Small intestine (tissue), 7 donors: ENCODE data around the gene LYRM9. TPM values are rescaled to one million over a fixed set of nuclear protein-coding genes. Genes with fewer than 3 reads are reported as not detected.

ENCODE experiments used
- DNase-seq, 2 donors: peaks; one replicate each; pipeline versions ENCODE4 v3.0.0 to v3.0.0-alpha.2; 2013
- FAIRE-seq: peaks from 2 replicates; lab custom pipeline; 2012; peaks lifted over from hg19 to GRCh38; lab: Jason Lieb, UNC
- H3K27ac ChIP-seq, 3 donors: one replicate each; pipeline ENCODE4 v1.5.1; 2013; ENCODE audit warnings: low read length in 2 of 3, mild to moderate bottlenecking in 2 of 3, control low read depth in 1 of 3, inconsistent platforms in 1 of 3, low read depth in 1 of 3, moderate library complexity in 1 of 3
- H3K27me3 ChIP-seq, 3 donors: one replicate each; pipeline ENCODE4 v1.6.1; 2013; ENCODE audit warnings: low read length in 3 of 3, inconsistent platforms in 1 of 3; ENCODE audit not compliant: control insufficient read depth in 3 of 3, insufficient read depth in 3 of 3
- H3K36me3 ChIP-seq, 3 donors: one replicate each; pipeline ENCODE4 v1.6.1; 2013; ENCODE audit warnings: low read length in 3 of 3, inconsistent platforms in 1 of 3, low read depth in 1 of 3, mild to moderate bottlenecking in 1 of 3, moderate library complexity in 1 of 3; ENCODE audit not compliant: control insufficient read depth in 3 of 3, insufficient read depth in 2 of 3
- H3K4me1 ChIP-seq, 3 donors: one replicate each; pipeline ENCODE4 v1.6.1; 2013; ENCODE audit warnings: low read length in 2 of 3, inconsistent platforms in 1 of 3, low read depth in 1 of 3, mild to moderate bottlenecking in 1 of 3, moderate library complexity in 1 of 3; ENCODE audit not compliant: control insufficient read depth in 3 of 3, insufficient read depth in 2 of 3
- H3K4me3 ChIP-seq, 3 donors: one replicate each; pipeline ENCODE4 v1.5.1; 2013; ENCODE audit warnings: low read length in 3 of 3, control low read depth in 1 of 3, inconsistent platforms in 1 of 3, low read depth in 1 of 3, mild to moderate bottlenecking in 1 of 3, moderate library complexity in 1 of 3
- H3K9me3 ChIP-seq, 2 donors: one replicate each; pipeline ENCODE4 v1.6.1; 2013; ENCODE audit warnings: low read depth in 1 of 2, low read length in 1 of 2; ENCODE audit not compliant: control insufficient read depth in 2 of 2, insufficient read depth in 1 of 2
- WGBS, 3 donors: extraction: QIAGEN DNeasy Blood & Tissue Kit; methylation state at CpG; one replicate each; pipeline ENCODE4 v1.1.7; 2013; 5-methylcytosine and 5-hydroxymethylcytosine counted together
- polyA plus RNA-seq, 4 donors: library from polyadenylated mRNA; stranded (reverse) in 3 of 4; unstranded in 1 of 4; fragments of 200-250 nt in 3 of 4; fragments of 120-200 nt in 1 of 4; gene quantifications; one replicate each; pipeline versions ENCODE4 v1.2.1 to v1.2.3, GENCODE V29; 2013
- donor health status: healthy with polysubstance abuse.
- donor health status: control.
- donor health status: control.
- donor health status: Bipolar disorder and iron deficiency.
- donor health status: healthy.

LYRM9 gene
- polyA plus RNA-seq, 4 donors = 4.0 to 16.5 (median 9.4) TPM

GRCh38 chr17:27862004-27862403 is 31.2 kb downstream of the LYRM9 start:
- FAIRE-seq = no peak
- WGBS, 3 donors = 21 to 62% (median 46%) methylated on average over 4 of the region's 4 CpGs
- Histone ChIP-seq H3K36me3 (no peaks in the 10 kb centered on the region), H3K27me3 (no peaks in the 10 kb centered on the region), H3K27ac (peak overlapping the region; percentile 12 to 87 (median 45)), H3K4me3 (no peak overlapping the region), H3K9me3 (no peaks in the 10 kb centered on the region), H3K4me1 (peaks cover 0 to 26% (median 3%) of the 10 kb centered on the region in 3 donors)
- DNase-seq = peak; percentile 91 to 98

- H3K4me3 ChIP-seq = no peak overlapping the region
- DNase-seq (peak; percentile 66 to 80), FAIRE-seq (no peak)
- no peaks in the 10 kb centered on the region for H3K9me3 ChIP-seq
- peak overlapping the region in 2 of 3 donors; percentile 25 to 75 for H3K27ac ChIP-seq
- no peaks in the 10 kb centered on the region for H3K27me3 ChIP-seq
- WGBS, 3 donors = 16 to 58% (median 34%) methylated on average over 3 of the region's 3 CpGs
- no peaks in the 10 kb centered on the region for H3K36me3 ChIP-seq
- peaks cover 0 to 26% (median 3%) of the 10 kb centered on the region in 3 donors for H3K4me1 ChIP-seq
Measured at GRCh38 chr17:27860971-27861664, 32.0 kb downstream of the LYRM9 start.

- no peaks in the 10 kb centered on the region for H3K9me3 ChIP-seq
- DNase-seq (no peak), FAIRE-seq (no peak)
- WGBS, 3 donors = 71 to 90% (median 76%) methylated on average over 6 of the region's 6 CpGs
- no peaks in the 10 kb centered on the region for H3K27me3 ChIP-seq
- H3K27ac ChIP-seq = no peak overlapping the region
- H3K36me3 ChIP-seq = no peaks in the 10 kb centered on the region
- peaks cover 0 to 26% (median 3%) of the 10 kb centered on the region in 3 donors for H3K4me1 ChIP-seq
- H3K4me3 ChIP-seq = no peak overlapping the region
Measured at GRCh38 chr17:27858621-27859305, 34.4 kb downstream of the LYRM9 start.

GRCh38 chr17:27856676-27857432 is 36.3 kb downstream of the LYRM9 start:
- no peak for FAIRE-seq
- Histone ChIP-seq H3K4me1 (peaks cover 0 to 12% (median 3%) of the 10 kb centered on the region in 3 donors), H3K27me3 (no peaks in the 10 kb centered on the region), H3K4me3 (no peak overlapping the region), H3K36me3 (no peaks in the 10 kb centered on the region), H3K27ac (no peak overlapping the region), H3K9me3 (no peaks in the 10 kb centered on the region)
- no peak for DNase-seq
- WGBS, 3 donors = 72 to 83% (median 75%) methylated on average over 5 of the region's 5 CpGs

GRCh38 chr17:27855454-27855853 is 37.7 kb downstream of the LYRM9 start:
- FAIRE-seq = no peak
- no peak for DNase-seq
- H3K27ac ChIP-seq = no peak overlapping the region
- no peaks in the 10 kb centered on the region for H3K9me3 ChIP-seq
- no peak overlapping the region for H3K4me3 ChIP-seq
- no peaks in the 10 kb centered on the region for H3K36me3 ChIP-seq
- 88 to 92% (median 91%) methylated on average over 3 of the region's 3 CpGs for WGBS, 3 donors
- no peaks in the 10 kb centered on the region for H3K4me1 ChIP-seq
- H3K27me3 ChIP-seq = no peaks in the 10 kb centered on the region

- DNase-seq (no peak), FAIRE-seq (no peak)
- Histone ChIP-seq H3K27ac (no peak overlapping the region), H3K9me3 (no peaks in the 10 kb centered on the region), H3K27me3 (no peaks in the 10 kb centered on the region), H3K36me3 (no peaks in the 10 kb centered on the region), H3K4me1 (no peaks in the 10 kb centered on the region), H3K4me3 (no peak overlapping the region)
- 73 to 83% (median 83%) methylated on average over 5 of the region's 5 CpGs for WGBS, 3 donors
Measured at GRCh38 chr17:27854163-27854562, 39.0 kb downstream of the LYRM9 start.

GRCh38 chr17:27853091-27853490 is 40.1 kb downstream of the LYRM9 start:
- 51 to 68% (median 68%) methylated on average over 3 of the region's 3 CpGs for WGBS, 3 donors
- no peak for DNase-seq
- Histone ChIP-seq H3K4me3 (no peak overlapping the region), H3K9me3 (no peaks in the 10 kb centered on the region), H3K4me1 (peaks cover 0 to 5% (median 0%) of the 10 kb centered on the region in 3 donors), H3K36me3 (no peaks in the 10 kb centered on the region), H3K27ac (no peak overlapping the region), H3K27me3 (no peaks in the 10 kb centered on the region)
- FAIRE-seq = no peak

- H3K4me1 ChIP-seq = peaks cover 0 to 22% (median 3%) of the 10 kb centered on the region in 3 donors
- H3K9me3 ChIP-seq = peaks cover 0 to 10% of the 10 kb centered on the region in 2 donors
- no peak overlapping the region for H3K4me3 ChIP-seq
- DNase-seq (no peak), FAIRE-seq (no peak)
- no peaks in the 10 kb centered on the region for H3K27me3 ChIP-seq
- no peaks in the 10 kb centered on the region for H3K36me3 ChIP-seq
- H3K27ac ChIP-seq = no peak overlapping the region
- 54 to 80% (median 73%) methylated on average over 9 of the region's 9 CpGs for WGBS, 3 donors
Measured at GRCh38 chr17:27849474-27850185, 43.5 kb downstream of the LYRM9 start.
